HT1080 (cell line): ENCODE measurements around the gene ZNF420. TPM values are rescaled to one million over a fixed set of nuclear protein-coding genes. Genes with fewer than 3 reads are reported as not detected.
A peak's percentile ranks its signal among the peaks of the same experiment; 100 is the strongest.
"Not testable (repeated sequence)": the region's sequence is repeated elsewhere in the genome, so short reads cannot be mapped to it uniquely, and the experiment has no call there.

Experiments used
- DNase-seq: peaks from one replicate; pipeline ENCODE4 v3.0.0-alpha.2; 2015; ENCODE audit warnings: low read depth
- polyA plus RNA-seq, 2 experiments: library from polyadenylated mRNA; depleted of rRNA; stranded (reverse); fragments of >200 nt; gene quantifications; 2 replicates each; pipeline ENCODE4 v1.2.3, GENCODE V29; 2015
- total RNA-seq: library from RNA; depleted of rRNA; stranded (reverse); fragments of >200 nt; shearing (Covaris generic); gene quantifications from 2 replicates; pipeline ENCODE4 v1.2.3, GENCODE V29; 2014; rRNA removed

Gene ZNF420
- total RNA-seq = 5.4 and 13.1 TPM in 2 replicates
- polyA plus RNA-seq (2015; cell fraction: cytosol; rRNA removed) = 6.2 and 6.6 TPM in 2 replicates
- polyA plus RNA-seq (2015; cell fraction: nucleus; rRNA removed) = 5.3 and 6.3 TPM in 2 replicates

DNA sequence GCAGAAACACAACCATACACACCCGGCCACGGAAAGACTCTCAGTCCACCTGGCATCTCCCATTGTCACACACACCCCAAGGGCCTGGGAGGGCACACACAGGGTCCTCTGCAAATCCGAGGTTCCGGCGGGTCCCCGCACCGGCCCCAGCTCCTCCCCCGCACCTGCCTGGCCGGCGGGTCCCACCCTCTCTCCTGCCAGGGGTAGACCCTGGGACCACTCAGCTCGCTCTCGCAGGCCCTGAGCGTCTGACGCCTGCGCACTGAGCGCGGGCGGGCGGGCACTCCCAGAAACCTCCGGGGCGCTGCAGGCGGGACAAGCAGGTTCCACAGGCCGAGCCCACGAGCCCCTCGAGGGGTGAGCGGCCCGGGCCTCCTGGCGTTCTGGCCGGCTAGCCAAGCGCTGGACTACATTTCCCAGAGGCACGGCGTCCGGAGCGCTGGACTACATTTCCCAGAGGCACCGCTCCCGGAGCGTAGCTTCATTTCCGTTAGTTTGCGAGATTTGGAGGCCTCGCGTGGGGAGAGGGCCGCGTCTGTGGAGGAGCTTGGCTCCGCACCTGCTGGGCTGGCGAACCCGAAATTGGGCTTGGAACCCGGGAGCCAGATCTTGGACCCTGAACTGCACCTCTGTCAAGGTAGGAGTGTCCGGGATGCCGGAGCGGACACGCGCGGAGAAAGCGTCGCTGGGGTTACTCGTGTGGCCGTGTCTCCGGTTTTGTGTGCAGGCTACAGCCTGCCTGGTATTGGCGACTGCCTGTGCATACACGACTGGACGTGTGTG lies at the start of gene ZNF420:
ZNF420 (plus strand) TSS at position 500 of the 783 bp plus-strand sequence. CDS start 10,686 bp downstream, outside the sequence.
- peak; percentile 94 for DNase-seq

DNA sequence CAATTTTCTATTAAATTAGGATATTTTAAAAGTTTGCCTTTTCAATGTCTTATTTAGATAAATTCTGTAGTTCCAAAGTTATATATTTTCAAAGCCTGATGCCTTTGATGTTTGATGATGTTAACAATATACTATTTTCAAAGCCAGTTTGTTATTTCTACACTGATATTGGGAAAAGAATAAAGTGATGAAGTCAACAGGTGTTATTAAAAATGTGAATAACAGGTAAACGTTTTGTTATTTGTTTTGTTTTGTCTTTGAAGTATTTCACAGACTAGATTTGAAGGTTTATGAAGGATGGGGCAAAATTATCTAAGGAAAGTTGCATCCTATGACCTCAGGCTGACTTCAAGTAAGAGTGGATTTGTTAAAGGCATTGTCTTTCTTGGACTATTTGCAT lies 33.1 kb upstream of the ZNF420 start:
- DNase-seq = no peak

DNA sequence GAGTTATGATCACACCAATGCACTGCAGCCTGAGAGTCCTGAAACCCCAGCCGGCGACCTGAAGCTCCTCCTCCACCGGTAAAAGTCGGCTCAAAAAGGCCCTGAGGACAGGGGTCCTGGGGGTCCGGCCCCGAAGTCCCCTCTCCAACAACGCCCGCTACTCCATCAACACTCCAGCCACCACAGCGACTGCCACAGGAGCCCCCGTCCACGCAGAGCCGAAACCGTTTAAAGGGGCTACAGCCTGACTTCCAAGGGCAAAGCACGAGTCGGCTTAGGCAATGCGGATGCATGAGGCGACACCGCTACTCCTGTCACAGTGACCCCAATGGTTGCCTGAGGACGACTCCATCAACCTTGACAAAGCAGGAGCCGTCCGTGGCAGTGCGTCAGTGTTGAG lies 22.9 kb upstream of the ZNF420 start:
- no peak for DNase-seq

DNA sequence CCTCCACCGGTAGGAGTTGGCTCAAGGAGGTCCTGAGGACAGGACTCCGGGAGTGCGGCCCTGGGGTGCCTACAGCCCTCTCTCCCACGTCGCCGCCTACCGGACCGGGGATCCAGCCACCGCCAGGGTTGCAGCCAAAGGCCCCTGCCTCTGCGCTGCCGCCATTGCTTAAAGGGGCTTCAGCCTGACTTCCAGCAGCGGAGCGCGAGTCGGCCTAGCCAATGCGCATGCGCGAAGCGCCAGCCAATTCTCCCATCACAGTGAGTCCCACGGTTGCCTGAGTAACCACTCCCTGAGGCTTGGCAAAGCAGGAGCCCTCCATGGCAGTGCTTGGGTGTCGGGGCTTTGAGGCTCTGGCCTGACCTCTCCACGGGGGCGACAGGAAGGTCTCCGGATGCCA lies 21.5 kb upstream of the ZNF420 start:
- DNase-seq = no peak

DNA sequence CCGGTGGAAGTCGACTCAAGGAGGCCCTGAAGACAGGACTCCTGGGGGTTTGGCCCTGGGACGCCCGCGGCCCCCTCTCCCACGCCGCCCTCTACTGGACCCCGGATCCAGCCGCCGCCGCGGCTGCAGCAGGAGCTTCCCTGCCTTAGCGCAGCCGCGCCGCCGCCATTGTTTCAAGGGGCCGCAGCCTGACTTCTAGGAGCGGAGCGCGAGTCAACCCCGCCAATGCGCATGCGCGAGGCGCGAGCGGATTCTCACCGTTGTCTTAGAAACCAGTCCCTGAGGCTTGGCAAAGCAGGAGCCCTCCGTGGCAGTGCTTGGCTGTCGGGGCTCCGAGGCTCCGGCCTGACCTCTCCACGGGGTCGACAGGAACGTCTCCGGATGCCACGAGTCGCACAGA lies 19.1 kb upstream of the ZNF420 start:
- DNase-seq = no peak

DNA sequence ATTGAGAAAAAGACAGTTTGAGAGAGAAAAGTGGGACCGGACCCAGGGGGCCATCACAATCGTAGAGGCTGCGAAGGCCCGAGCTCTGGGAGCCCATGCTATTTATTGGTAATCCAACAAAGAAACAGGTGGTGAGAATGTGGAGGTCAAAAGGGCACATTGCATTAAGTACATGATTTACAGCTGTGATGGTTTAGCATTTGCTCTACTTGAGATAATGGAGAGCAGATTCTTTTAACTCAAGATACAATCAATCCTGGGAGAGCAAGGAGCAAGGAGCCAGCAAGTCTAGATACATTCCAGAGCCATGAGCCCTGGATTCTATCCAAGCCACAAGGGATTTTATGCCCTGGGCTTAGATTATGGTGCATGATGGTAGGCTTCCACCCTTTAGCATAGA lies 13.3 kb upstream of the ZNF420 start:
- not testable (repeated sequence) for DNase-seq

DNA sequence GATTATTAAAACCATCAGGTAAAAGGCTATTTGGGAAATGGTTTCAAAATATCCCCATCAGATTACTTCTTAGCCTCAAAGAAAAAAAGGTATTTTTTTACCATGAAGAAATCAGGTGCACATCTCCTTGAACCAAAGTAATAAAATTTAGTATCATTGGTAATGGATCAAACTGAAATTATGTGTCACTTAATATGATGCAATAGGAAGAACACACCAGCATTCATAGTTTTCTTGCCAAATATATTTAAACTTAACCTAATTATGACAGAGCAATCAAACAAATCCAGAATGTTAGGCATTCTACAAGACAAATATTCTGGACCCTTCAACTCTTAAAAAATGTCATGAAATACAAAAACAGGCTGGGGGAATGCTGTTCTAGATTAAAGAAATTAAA lies 4.1 kb upstream of the ZNF420 start:
- no peak for DNase-seq

DNA sequence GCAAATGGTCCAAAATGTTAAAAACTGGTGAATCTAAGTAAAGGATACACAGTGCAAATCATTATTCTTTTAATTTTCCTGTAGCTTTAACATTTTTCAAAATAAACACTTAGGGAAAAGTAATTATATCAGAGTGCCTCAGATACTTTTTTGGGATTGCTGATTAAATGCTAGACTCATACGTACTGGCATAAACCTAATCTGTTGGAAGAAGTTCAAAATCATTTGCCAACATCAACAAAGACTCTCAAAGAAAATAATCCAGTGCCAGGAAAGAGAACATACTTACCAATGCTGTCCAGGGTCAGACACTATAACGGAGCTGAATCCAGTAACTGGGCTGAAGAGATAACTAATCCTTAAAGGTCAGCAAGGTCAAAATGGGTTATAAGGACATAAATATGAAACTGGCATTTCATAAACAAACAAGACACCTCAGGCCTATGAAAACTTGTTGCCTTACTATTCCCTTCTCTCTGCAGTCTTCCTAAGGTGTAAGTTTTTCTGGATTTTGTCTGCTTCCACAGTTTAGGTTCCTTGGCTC lies 3.3 kb upstream of the ZNF420 start:
- DNase-seq = no peak

DNA sequence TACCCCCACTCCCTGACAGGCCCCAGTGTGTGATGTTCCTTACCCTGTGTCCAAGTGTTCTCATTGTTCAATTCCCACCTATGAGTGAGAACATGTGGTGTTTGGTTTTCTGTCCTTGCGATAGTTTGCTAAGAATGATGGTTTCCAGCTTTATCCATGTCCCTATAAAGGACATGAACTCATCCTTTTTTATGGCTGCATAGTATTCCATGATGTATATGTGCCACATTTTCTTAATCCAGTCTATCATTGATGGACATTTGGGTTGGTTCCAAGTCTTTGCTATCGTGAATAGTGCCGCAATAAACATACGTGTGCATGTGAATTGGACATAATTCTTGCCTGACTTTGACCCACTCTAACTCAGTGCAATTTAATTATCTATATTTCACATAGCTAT lies 1.7 kb upstream of the ZNF420 start:
- DNase-seq = not testable (repeated sequence)

DNA sequence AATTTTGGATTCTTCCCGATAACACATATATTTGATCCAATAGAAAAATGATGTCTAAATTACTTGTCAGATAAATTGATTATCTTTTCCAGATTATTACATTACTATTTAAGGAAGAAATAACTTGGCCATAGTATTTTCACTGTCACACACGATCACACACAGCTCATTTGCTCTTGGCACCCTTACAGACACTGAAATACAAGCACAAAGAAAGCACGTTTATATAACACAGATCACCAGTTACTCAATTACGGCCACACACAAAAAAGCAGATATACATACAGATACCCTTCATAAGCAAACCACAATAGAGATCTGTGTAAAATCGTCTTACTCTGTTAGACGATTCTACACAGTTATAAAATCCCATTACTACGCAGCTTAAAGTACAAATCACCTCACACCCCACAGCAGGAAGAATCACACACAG lies 716 bp upstream of the ZNF420 start:
- no peak for DNase-seq

DNA sequence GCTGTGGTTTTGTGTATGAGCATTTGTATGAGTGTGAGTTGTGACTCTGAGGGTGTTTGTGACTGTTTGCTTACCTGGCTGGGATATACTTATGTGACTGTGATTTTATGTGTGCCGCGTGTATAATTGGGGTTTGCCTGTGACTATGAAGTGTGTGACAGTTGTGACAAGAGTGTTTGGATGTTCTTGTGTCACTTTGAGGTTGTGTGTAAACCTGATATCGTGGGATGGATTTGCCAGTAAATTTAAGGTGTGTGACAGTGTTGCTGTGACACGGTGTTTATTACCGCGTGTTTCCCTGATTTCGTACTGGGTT lies 442 bp downstream of the ZNF420 start:
- DNase-seq = no peak

DNA sequence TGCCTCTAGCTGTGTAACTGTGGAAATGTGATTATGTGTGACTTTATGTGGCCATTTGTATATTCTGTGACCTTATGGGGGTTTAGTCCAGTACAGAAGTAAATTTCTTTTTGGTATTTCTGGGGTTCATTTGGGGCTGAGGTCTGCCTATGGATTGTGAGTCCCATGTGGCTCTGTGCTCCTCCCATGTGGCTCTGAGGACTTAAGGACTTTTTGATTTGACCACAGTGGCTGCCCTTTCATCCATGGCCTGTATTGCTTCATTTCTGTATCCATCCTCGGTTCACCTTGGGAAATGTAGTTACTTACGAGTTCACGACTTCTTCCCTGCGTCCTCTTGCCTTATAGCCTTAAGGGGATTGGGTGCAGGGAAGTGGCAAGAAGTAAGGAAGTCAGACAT lies 1.0 kb downstream of the ZNF420 start:
- DNase-seq = peak; percentile 2

DNA sequence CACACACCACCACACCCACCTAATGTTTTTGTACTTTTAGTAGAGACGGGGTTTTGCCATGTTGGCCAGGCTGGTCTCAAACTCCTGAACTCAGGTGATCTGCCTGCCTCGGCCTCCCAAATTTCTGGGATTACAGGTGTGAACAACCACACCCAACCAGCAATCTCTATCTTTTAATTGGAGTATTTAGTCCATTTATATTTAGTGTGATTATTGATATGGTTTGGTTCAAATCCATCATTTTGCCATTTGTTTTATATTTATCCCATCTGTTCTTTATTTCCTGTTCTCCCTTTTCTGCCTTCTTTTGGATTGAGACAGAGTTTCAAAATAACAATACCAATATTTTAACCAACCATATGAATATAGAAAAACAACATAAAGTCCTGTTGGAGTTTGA lies 4.1 kb downstream of the ZNF420 start:
- no peak for DNase-seq

DNA sequence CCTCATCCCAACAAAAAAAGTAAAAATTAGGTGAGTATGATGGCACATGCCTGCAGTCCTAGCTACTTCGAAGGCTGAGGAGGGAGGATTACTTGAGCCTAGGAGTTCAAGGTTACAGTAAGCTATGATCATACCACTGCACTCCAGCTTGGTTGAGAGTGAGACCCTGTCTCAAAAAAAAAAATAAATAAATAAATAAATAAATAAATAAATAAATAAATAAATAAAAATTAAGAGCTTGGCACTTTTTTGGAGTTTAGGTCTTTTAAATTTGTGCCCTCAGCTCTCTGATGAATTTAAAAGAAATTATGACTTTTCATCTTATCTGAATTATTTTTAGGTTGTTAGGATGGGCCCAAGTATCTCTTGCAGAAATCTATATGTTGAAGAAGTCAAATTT lies 8.9 kb downstream of the ZNF420 start:
- no peak for DNase-seq

DNA sequence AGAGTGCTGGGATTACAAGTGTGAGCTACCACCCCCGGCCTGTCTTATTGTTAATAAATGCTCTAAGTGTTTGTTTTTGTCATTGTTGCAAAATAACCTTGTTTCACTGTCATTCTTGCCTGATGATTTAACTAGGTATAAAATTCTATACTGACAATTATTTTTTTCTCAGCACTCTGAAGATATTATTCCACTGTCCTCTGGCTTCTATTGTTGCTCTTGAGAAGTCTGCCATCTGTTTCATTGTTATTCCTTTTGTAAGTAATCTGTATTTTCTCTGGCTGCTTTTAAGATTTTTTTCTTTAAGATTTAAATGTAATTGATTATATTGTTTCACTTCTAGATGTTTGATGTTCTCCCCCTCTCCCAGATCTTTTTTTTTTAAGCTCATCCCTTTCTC lies 17.6 kb downstream of the ZNF420 start:
- DNase-seq = no peak

DNA sequence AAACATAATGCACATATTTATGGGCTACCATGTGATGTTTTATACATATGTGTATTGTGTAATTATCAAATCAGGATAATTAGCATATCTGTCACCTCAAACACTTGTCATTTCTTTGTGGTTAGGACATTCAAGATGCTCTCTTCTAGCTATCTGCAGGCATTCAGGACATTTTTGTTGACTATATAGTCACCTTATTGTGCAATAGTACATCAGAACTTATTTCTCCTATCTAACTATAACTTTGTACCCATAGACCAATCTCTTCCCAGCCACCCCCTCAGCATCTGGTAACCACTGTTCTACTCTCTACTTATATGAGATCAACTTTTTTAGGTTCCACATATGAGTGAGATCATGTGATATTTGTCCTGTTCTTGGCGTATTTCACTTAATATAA lies 20.3 kb downstream of the ZNF420 start:
- no peak for DNase-seq

DNA sequence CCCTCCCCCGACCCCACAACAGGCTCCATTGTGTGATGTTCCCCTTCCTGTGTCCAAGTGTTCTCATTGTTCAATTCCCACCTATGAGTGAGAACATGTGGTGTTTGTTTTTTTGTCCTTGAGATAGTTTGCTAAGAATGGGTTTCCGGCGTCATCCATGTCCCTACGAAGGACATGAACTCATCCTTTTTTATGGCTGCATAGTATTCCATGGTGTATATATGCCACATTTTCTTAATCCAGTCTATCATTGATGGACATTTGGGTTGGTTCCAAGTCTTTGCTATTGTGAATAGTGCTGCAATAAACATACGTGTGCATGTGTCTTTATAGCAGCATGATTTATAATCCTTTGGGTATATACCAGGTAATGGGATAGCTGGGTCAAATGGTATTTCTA lies 25.9 kb downstream of the ZNF420 start:
- not testable (repeated sequence) for DNase-seq

DNA sequence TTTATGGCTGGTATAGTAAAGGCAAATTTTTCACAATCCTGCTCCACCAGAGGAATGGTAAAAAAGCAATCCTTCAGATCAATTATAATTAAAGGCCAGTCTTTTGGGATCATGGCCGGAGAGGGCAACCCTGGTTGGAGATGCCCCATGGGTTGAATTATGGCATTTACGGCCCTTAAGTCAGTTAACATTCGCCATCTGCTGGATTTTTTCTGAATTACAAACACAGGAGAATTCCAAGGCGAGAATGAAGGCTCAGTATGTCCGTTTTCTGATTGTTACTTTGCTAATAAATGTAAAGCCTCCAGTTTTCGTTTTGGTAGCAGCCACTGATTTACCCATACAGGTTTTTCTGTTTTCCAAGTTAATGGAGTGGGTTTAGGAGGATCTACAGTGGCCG lies 33.5 kb downstream of the ZNF420 start:
- DNase-seq = not testable (repeated sequence)

DNA sequence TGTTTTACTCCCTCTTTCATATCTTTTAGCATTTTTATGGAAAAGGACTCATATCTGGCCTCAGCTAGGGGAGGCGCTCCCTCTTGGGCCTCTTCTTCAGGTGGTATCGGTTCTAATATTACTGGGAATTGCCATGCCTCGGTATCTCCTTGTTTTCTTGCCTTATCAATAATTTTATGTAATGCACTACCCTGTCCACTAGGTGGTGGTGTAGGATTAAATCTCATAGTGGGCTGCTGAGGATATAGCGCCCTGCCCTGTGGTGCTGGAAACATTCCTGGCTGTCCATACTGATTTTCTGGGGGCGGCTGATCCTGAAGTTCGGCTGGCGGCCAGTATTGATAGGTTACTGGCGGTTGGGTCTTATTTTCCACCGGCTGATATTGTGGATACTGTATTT lies 35.8 kb downstream of the ZNF420 start:
- no peak for DNase-seq

DNA sequence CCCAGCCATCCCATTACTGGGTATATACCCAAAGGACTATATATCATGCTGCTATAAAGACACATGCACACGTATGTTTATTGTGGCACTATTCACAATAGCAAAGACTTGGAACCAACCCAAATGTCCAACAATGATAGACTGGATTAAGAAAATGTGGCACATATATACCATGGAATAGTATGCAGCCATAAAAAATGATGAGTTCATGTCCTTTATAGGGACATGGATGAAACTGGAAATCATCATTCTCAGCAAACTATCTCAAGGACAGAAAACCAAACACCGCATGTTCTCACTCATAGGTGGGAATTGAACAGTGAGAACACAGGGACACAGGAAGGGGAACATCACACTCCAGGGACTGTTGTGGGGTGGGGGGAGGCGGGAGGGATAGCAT lies 43.9 kb downstream of the ZNF420 start:
- DNase-seq = not testable (repeated sequence)

DNA sequence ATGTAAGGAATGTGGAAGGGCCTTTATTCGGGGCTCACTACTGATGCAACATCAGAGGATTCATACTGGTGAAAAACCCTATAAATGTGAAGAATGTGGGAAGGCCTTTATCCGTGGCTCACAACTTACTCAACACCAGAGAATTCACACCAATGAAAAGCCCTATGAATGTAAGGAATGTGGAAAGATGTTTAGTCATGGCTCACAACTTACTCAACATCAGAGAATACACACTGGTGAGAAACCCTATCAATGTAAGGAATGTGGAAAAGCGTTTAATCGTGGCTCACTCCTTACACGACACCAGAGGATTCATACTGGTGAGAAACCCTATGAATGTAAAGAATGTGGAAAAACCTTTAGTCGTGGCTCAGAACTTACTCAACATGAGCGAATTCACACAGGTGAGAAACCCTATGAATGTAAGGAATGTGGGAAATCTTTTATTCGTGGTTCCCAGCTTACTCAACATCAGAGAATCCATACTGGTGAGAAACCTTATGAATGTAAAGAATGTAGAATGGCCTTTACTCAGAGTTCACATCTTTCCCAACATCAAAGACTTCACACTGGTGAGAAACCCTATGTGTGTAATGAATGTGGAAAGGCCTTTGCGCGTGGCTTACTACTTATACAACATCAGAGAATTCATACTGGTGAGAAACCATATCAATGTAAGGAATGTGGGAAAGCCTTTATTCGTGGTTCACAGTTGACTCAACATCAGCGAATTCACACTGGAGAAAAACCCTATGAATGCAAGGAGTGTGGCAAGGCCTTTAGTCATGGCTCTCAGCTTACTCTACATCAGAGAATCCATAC lies 50.0 kb downstream of the ZNF420 start:
- no peak for DNase-seq

DNA sequence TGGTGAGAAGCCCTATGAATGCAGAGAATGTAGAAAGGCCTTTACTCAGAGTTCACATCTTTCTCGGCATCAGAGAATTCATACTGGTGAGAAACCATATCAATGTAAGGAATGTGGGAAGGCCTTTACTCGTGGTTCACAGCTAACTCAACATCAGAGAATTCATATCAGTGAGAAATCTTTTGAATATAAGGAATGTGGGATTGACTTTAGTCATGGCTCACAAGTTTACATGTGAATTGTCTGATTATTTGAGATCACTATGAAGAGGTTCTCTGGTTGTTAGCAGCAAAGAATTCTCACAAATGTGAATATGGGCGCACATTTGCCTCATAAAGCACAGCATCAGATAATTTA lies 50.6 kb downstream of the ZNF420 start:
- no peak for DNase-seq
